Fibroblast of skin of right quadriceps (primary cell): ENCODE results near the gene NES.

Source experiments
- DNase-seq: peaks from one replicate; pipeline ENCODE4 v3.0.0-alpha.2; 2013

Gene NES

GRCh38 chr1:156676820-156677615 is at the start of gene NES:
Gene NES (minus strand): TSS chr1:156677407. CDS start chr1:156677264, 143 bp downstream.
- peak; percentile 30 for DNase-seq

GRCh38 chr1:156726549-156727226 is 49.5 kb upstream of the NES start:
- peak; percentile 64 for DNase-seq

- DNase-seq, result peak; percentile 77
Measured at GRCh38 chr1:156725683-156726280, 48.6 kb upstream of the NES start.

GRCh38 chr1:156721535-156721934 is 44.3 kb upstream of the NES start:
- DNase-seq, result no peak

GRCh38 chr1:156721131-156721530 is 43.9 kb upstream of the NES start:
- no peak for DNase-seq

- DNase-seq, result no peak
Measured at GRCh38 chr1:156717351-156717750, 40.1 kb upstream of the NES start.

- no peak for DNase-seq
Measured at GRCh38 chr1:156714830-156715229, 37.6 kb upstream of the NES start.

GRCh38 chr1:156712626-156713025 is 35.4 kb upstream of the NES start:
- no peak for DNase-seq

GRCh38 chr1:156711011-156711817 is 34.0 kb upstream of the NES start:
- DNase-seq, result peak; percentile 52

- peak; percentile 48 for DNase-seq
Measured at GRCh38 chr1:156709757-156710489, 32.7 kb upstream of the NES start.

GRCh38 chr1:156709031-156709430 is 31.8 kb upstream of the NES start:
- no peak for DNase-seq

GRCh38 chr1:156708218-156708661 is 31.0 kb upstream of the NES start:
- DNase-seq, result peak; percentile 44

GRCh38 chr1:156707417-156708217 is 30.4 kb upstream of the NES start:
- peak; percentile 83 for DNase-seq

- DNase-seq, result peak; percentile 78
Measured at GRCh38 chr1:156706657-156707416, 29.6 kb upstream of the NES start.

- peak; percentile 77 for DNase-seq
Measured at GRCh38 chr1:156705918-156706656, 28.9 kb upstream of the NES start.

GRCh38 chr1:156705321-156705917 is 28.2 kb upstream of the NES start, which contains the start of gene CRABP2:
Gene CRABP2 (minus strand): TSS chr1:156705583. CDS start chr1:156705446, 137 bp downstream.
- DNase-seq, result peak; percentile 65

GRCh38 chr1:156704930-156705320 is 27.7 kb upstream of the NES start:
- peak; percentile 76 for DNase-seq

- DNase-seq, result no peak
Measured at GRCh38 chr1:156704166-156704711, 27.0 kb upstream of the NES start.

GRCh38 chr1:156703741-156704140 is 26.5 kb upstream of the NES start:
- peak; percentile 45 for DNase-seq
